HEK293 (cell line): Measurements from ENCODE around the gene MYO1E.

Source experiments
- CTCF ChIA-PET: fragments of 350-600 bp; formaldehyde crosslinking; extraction: SDS; loops from one replicate; lab custom pipeline; 2021; ENCODE audit warnings: antibody characterized with exemption; lab: Yijun Ruan, JAX
- POLR2A ChIA-PET: fragments of 300-600 bp; formaldehyde crosslinking; extraction: SDS; loops from one replicate; lab custom pipeline; 2020; ENCODE audit warnings: antibody characterized with exemption, inconsistent platforms; lab: Yijun Ruan, JAX
- H3K27ac ChIP-seq: fragments of 200-500 bp; sonication (Bioruptor generic); 2 replicates; pipeline ENCODE4 v1.5.1; 2014; ENCODE audit warnings: low read depth, low read length, control low read depth, inconsistent platforms; ENCODE audit errors: extremely low read depth
- H3K36me3 ChIP-seq, 2 experiments: fragments of 200-500 bp in 1 of 2; sonication (Bioruptor generic) in 1 of 2; 1 replicate in 1 of 2; 2 replicates in 1 of 2; pipeline ENCODE4 v1.5.1; 2014 to 2017; ENCODE audit warnings: inconsistent platforms in 2 of 2, low read length in 2 of 2; ENCODE audit not compliant: control insufficient read depth in 2 of 2, insufficient read depth in 1 of 2
- H3K4me1 ChIP-seq: fragments of 200-500 bp; sonication (Bioruptor generic); 2 replicates; pipeline ENCODE4 v1.5.1; 2014; ENCODE audit warnings: mild to moderate bottlenecking, low read length, inconsistent platforms; ENCODE audit not compliant: control insufficient read depth, insufficient read depth
- H3K4me3 ChIP-seq: 2 replicates; pipeline ENCODE4 v1.5.1; 2011; ENCODE audit warnings: low read depth, mild to moderate bottlenecking, control low read depth, low read length, moderate library complexity
- H3K9me3 ChIP-seq: fragments of 200-500 bp; sonication (Bioruptor generic); 2 replicates; pipeline ENCODE4 v1.5.1; 2014; ENCODE audit warnings: low read depth, low read length, inconsistent platforms; ENCODE audit not compliant: control insufficient read depth, insufficient read depth
- BCL11B ChIP-seq: fragments of 450-650 bp; formaldehyde crosslinking; IDR thresholded peaks from 2 replicates; pipeline ENCODE4 v1.5.1; 2016; ENCODE audit warnings: low read depth, missing biosample characterization, missing genetic modification characterization
- EGR2 ChIP-seq: fragments of 450-650 bp; formaldehyde crosslinking; IDR thresholded peaks from 2 replicates; pipeline ENCODE4 v1.5.1; 2016; ENCODE audit warnings: low read depth, missing biosample characterization, missing genetic modification characterization
- ELK4 ChIP-seq: IDR thresholded peaks from 2 replicates; pipeline ENCODE4 v1.6.1; 2011; ENCODE audit warnings: mild to moderate bottlenecking, low read depth, low read length, borderline replicate concordance
- HOXC10 ChIP-seq: sonication (generic); formaldehyde crosslinking; IDR thresholded peaks from 2 replicates; pipeline ENCODE4 v1.8.1; 2023; ENCODE audit warnings: mild to moderate bottlenecking, missing genetic modification reagents
- SCRT2 ChIP-seq: fragments of 450-650 bp; formaldehyde crosslinking; IDR thresholded peaks from 2 replicates; pipeline ENCODE4 v1.5.1; 2016; ENCODE audit warnings: missing biosample characterization, missing genetic modification characterization
- ZBTB48 ChIP-seq: fragments of 450-650 bp; formaldehyde crosslinking; IDR thresholded peaks from 2 replicates; pipeline ENCODE4 v1.5.1; 2016; ENCODE audit warnings: missing biosample characterization, missing genetic modification characterization
- ZNF175 ChIP-seq: fragments of 450-650 bp; formaldehyde crosslinking; IDR thresholded peaks from 2 replicates; pipeline ENCODE4 v1.5.1; 2016; ENCODE audit warnings: missing biosample characterization, missing genetic modification characterization
- ZNF37A ChIP-seq: fragments of 450-650 bp; IDR thresholded peaks from 2 replicates; pipeline ENCODE4 v1.5.1; 2018; ENCODE audit warnings: missing biosample characterization, missing genetic modification characterization
- ZNF398 ChIP-seq: fragments of 450-650 bp; formaldehyde crosslinking; IDR thresholded peaks from 2 replicates; pipeline ENCODE4 v1.5.1; 2017; ENCODE audit warnings: missing biosample characterization, missing genetic modification characterization
- ZNF529 ChIP-seq: fragments of 450-650 bp; formaldehyde crosslinking; IDR thresholded peaks from 2 replicates; pipeline ENCODE4 v1.5.1; 2017; ENCODE audit warnings: missing genetic modification characterization, missing biosample characterization; ENCODE audit not compliant: insufficient replicate concordance
- ZNF548 ChIP-seq: fragments of 450-650 bp; formaldehyde crosslinking; IDR thresholded peaks from 2 replicates; pipeline ENCODE4 v1.5.1; 2016; ENCODE audit warnings: missing biosample characterization, missing genetic modification characterization
- ZNF596 ChIP-seq: fragments of 450-650 bp; IDR thresholded peaks from 2 replicates; pipeline ENCODE4 v1.5.0; 2018; ENCODE audit warnings: missing biosample characterization, mild to moderate bottlenecking, missing genetic modification characterization, moderate library complexity
- ZNF670 ChIP-seq: fragments of 450-650 bp; formaldehyde crosslinking; IDR thresholded peaks from 2 replicates; pipeline ENCODE4 v1.5.1; 2016; ENCODE audit warnings: missing biosample characterization, missing genetic modification characterization, low read depth
- ZNF837 ChIP-seq: fragments of 450-650 bp; formaldehyde crosslinking; IDR thresholded peaks from 2 replicates; pipeline ENCODE4 v1.5.1; 2016; ENCODE audit warnings: missing biosample characterization, missing genetic modification characterization
- ZNF843 ChIP-seq: fragments of 450-650 bp; formaldehyde crosslinking; IDR thresholded peaks from 2 replicates; pipeline ENCODE4 v1.5.1; 2016; ENCODE audit warnings: missing biosample characterization, missing genetic modification characterization
- TF ChIP-seq, protein P1 (sequence below): fragments of 450-650 bp; formaldehyde crosslinking; IDR thresholded peaks from 2 replicates; pipeline ENCODE4 v1.5.1; 2017; ENCODE audit warnings: missing biosample characterization, missing genetic modification characterization
- TF ChIP-seq, protein P2 (sequence below): fragments of 450-650 bp; formaldehyde crosslinking; IDR thresholded peaks from 2 replicates; pipeline ENCODE4 v1.5.1; 2016; ENCODE audit warnings: missing biosample characterization, missing genetic modification characterization
- TF ChIP-seq, protein P3 (sequence below): fragments of 450-650 bp; formaldehyde crosslinking; IDR thresholded peaks from 2 replicates; pipeline ENCODE4 v1.5.1; 2016; ENCODE audit warnings: missing biosample characterization, missing genetic modification characterization
- TF ChIP-seq, protein P4 (sequence below): fragments of 450-650 bp; formaldehyde crosslinking; IDR thresholded peaks from 2 replicates; pipeline ENCODE4 v1.5.1; 2016; ENCODE audit warnings: missing biosample characterization, missing genetic modification characterization

MYO1E gene

GRCh38 chr15:59339252-59339672 is 33.4 kb downstream of the MYO1E start:
- H3K27ac ChIP-seq = no peak overlapping the region
- CTCF ChIA-PET = no interaction called here
- POLR2A ChIA-PET = no interaction called here
- no peak overlapping the region for H3K4me3 ChIP-seq
- TF ChIP-seq ZNF37A (tag by site-specific recombination) (no peak), EGR2 (tag by site-specific recombination) (no peak), ZNF837 (tag by site-specific recombination) (no peak), ZNF175 (tag by site-specific recombination) (no peak), ZNF398 (no peak), HOXC10 (CRISPR knock-in tag) (no peak), SCRT2 (tag by site-specific recombination) (no peak), BCL11B (tag by site-specific recombination) (no peak), ZNF670 (no peak), ZNF529 (tag by site-specific recombination) (no peak), ZNF843 (tag by site-specific recombination) (no peak), ZNF548 (no peak), ELK4 (no peak), ZBTB48 (no peak), ZNF596 (no peak)
- TF ChIP-seq, protein P1, sequence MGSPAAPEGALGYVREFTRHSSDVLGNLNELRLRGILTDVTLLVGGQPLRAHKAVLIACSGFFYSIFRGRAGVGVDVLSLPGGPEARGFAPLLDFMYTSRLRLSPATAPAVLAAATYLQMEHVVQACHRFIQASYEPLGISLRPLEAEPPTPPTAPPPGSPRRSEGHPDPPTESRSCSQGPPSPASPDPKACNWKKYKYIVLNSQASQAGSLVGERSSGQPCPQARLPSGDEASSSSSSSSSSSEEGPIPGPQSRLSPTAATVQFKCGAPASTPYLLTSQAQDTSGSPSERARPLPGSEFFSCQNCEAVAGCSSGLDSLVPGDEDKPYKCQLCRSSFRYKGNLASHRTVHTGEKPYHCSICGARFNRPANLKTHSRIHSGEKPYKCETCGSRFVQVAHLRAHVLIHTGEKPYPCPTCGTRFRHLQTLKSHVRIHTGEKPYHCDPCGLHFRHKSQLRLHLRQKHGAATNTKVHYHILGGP = no peak
- TF ChIP-seq, protein P2, sequence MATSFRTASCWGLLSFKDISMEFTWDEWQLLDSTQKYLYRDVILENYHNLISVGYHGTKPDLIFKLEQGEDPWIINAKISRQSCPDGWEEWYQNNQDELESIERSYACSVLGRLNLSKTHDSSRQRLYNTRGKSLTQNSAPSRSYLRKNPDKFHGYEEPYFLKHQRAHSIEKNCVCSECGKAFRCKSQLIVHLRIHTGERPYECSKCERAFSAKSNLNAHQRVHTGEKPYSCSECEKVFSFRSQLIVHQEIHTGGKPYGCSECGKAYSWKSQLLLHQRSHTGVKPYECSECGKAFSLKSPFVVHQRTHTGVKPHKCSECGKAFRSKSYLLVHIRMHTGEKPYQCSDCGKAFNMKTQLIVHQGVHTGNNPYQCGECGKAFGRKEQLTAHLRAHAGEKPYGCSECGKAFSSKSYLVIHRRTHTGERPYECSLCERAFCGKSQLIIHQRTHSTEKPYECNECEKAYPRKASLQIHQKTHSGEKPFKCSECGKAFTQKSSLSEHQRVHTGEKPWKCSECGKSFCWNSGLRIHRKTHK (tag by site-specific recombination) = no peak
- TF ChIP-seq, protein P3, sequence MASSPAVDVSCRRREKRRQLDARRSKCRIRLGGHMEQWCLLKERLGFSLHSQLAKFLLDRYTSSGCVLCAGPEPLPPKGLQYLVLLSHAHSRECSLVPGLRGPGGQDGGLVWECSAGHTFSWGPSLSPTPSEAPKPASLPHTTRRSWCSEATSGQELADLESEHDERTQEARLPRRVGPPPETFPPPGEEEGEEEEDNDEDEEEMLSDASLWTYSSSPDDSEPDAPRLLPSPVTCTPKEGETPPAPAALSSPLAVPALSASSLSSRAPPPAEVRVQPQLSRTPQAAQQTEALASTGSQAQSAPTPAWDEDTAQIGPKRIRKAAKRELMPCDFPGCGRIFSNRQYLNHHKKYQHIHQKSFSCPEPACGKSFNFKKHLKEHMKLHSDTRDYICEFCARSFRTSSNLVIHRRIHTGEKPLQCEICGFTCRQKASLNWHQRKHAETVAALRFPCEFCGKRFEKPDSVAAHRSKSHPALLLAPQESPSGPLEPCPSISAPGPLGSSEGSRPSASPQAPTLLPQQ (tag by site-specific recombination) = no peak
- TF ChIP-seq, protein P4, sequence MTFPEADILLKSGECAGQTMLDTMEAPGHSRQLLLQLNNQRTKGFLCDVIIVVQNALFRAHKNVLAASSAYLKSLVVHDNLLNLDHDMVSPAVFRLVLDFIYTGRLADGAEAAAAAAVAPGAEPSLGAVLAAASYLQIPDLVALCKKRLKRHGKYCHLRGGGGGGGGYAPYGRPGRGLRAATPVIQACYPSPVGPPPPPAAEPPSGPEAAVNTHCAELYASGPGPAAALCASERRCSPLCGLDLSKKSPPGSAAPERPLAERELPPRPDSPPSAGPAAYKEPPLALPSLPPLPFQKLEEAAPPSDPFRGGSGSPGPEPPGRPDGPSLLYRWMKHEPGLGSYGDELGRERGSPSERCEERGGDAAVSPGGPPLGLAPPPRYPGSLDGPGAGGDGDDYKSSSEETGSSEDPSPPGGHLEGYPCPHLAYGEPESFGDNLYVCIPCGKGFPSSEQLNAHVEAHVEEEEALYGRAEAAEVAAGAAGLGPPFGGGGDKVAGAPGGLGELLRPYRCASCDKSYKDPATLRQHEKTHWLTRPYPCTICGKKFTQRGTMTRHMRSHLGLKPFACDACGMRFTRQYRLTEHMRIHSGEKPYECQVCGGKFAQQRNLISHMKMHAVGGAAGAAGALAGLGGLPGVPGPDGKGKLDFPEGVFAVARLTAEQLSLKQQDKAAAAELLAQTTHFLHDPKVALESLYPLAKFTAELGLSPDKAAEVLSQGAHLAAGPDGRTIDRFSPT (tag by site-specific recombination) = no peak
- H3K36me3 ChIP-seq = no peaks in the 10 kb centered on the region
- H3K9me3 ChIP-seq = no peaks in the 10 kb centered on the region
- no peaks in the 10 kb centered on the region for H3K4me1 ChIP-seq
